AG04450 (cell line): ENCODE results near the gene LRMDA. TPM values are rescaled to one million over a fixed set of nuclear protein-coding genes. Genes with fewer than 3 reads are reported as not detected.

ENCODE experiments used
- CTCF ChIA-PET: fragments of 300-600, 350-600 bp; formaldehyde crosslinking; extraction: SDS; loops from one replicate; lab custom pipeline; 2022; ENCODE audit warnings: antibody characterized with exemption, inconsistent platforms; lab: Charles Lee
- POLR2A ChIA-PET: fragments of 350-600 bp; formaldehyde crosslinking; extraction: SDS; loops from one replicate; lab custom pipeline; 2021; ENCODE audit warnings: antibody characterized with exemption, inconsistent platforms; lab: Yijun Ruan, JAX
- DNase-seq: peaks from one replicate; pipeline ENCODE4 v3.0.0-alpha.2; 2011; ENCODE audit warnings: low read depth, low spot score
- H3K27ac ChIP-seq: one replicate; pipeline ENCODE4 v1.5.1; 2012; ENCODE audit warnings: low read depth, low read length, control low read depth
- H3K27me3 ChIP-seq: one replicate; pipeline ENCODE4 v1.6.0; 2012; ENCODE audit warnings: low read length; ENCODE audit not compliant: control insufficient read depth, insufficient read depth
- H3K4me3 ChIP-seq: 2 replicates; pipeline ENCODE4 v1.5.1; 2011; ENCODE audit warnings: mild to moderate bottlenecking, low read depth, low read length, control low read depth
- H3K9me3 ChIP-seq: 2 replicates; pipeline ENCODE4 v1.5.1; 2012; ENCODE audit warnings: low read length; ENCODE audit not compliant: control insufficient read depth, insufficient read depth
- CTCF ChIP-seq: IDR thresholded peaks from 2 replicates; pipeline ENCODE4 v1.5.1; 2011; ENCODE audit warnings: low read depth, low read length, control low read depth, inconsistent platforms
- polyA plus RNA-seq: library from polyadenylated mRNA; depleted of rRNA; stranded (reverse); fragments of >200 nt; gene quantifications from 2 replicates; pipeline ENCODE4 v1.2.3, GENCODE V29; 2011

The LRMDA gene
- polyA plus RNA-seq, 1 experiment, result 0.12 TPM

GRCh38 chr10:76327441-76327840 lies 896.0 kb downstream of the LRMDA start:
- no peak for TF ChIP-seq CTCF
- ChIA-PET CTCF (no interaction called here), POLR2A (no interaction called here)
- H3K27me3 ChIP-seq, result no peaks in the 10 kb centered on the region
- no peak for DNase-seq
- no peaks in the 10 kb centered on the region for H3K9me3 ChIP-seq
- H3K4me3 ChIP-seq, result no peak overlapping the region
- H3K27ac ChIP-seq, result no peak overlapping the region

- TF ChIP-seq CTCF, result no peak
- Histone ChIP-seq H3K4me3 (no peak overlapping the region), H3K27me3 (no peaks in the 10 kb centered on the region), H3K9me3 (no peaks in the 10 kb centered on the region), H3K27ac (no peak overlapping the region)
- POLR2A ChIA-PET, result no interaction called here
- no peak for DNase-seq
- CTCF ChIA-PET, result no interaction called here
These were observed 896.9 kb downstream of the LRMDA start for GRCh38 chr10:76328348-76328747.

- H3K9me3 ChIP-seq, result no peaks in the 10 kb centered on the region
- ChIA-PET POLR2A (no interaction called here), CTCF (no interaction called here)
- no peak for DNase-seq
- TF ChIP-seq CTCF, result no peak
- peak overlapping the region; percentile 48 for H3K27ac ChIP-seq
- H3K4me3 ChIP-seq, result no peak overlapping the region; the same call in 1 of the 2 replicates
- H3K27me3 ChIP-seq, result no peaks in the 10 kb centered on the region
These were observed 898.6 kb downstream of the LRMDA start for GRCh38 chr10:76329891-76330575.

GRCh38 chr10:76331742-76332141 lies 900.3 kb downstream of the LRMDA start:
- TF ChIP-seq CTCF, result no peak
- POLR2A ChIA-PET, result no interaction called here
- H3K9me3 ChIP-seq, result no peaks in the 10 kb centered on the region
- no peak overlapping the region for H3K27ac ChIP-seq
- no peaks in the 10 kb centered on the region for H3K27me3 ChIP-seq
- CTCF ChIA-PET, result no interaction called here
- no peak for DNase-seq
- H3K4me3 ChIP-seq, result no peak overlapping the region

GRCh38 chr10:76333326-76333725 lies 901.9 kb downstream of the LRMDA start:
- no peak for TF ChIP-seq CTCF
- Histone ChIP-seq H3K27ac (no peak overlapping the region), H3K27me3 (no peaks in the 10 kb centered on the region), H3K9me3 (no peaks in the 10 kb centered on the region), H3K4me3 (no peak overlapping the region)
- POLR2A ChIA-PET, result no interaction called here
- CTCF ChIA-PET, result no interaction called here
- DNase-seq, result no peak
